ENCODE measurements around the gene DNAL4. TPM values are rescaled to one million over a fixed set of nuclear protein-coding genes. Genes with fewer than 3 reads are reported as not detected.
A peak's percentile ranks its signal among the peaks of the same experiment; 100 is the strongest.

DNAL4 gene
- total and polyA plus RNA-seq, 2 donors (not counting 1 experiment from before 2014, with no cell fraction given) = 9.9 to 10.3 TPM

DNA sequence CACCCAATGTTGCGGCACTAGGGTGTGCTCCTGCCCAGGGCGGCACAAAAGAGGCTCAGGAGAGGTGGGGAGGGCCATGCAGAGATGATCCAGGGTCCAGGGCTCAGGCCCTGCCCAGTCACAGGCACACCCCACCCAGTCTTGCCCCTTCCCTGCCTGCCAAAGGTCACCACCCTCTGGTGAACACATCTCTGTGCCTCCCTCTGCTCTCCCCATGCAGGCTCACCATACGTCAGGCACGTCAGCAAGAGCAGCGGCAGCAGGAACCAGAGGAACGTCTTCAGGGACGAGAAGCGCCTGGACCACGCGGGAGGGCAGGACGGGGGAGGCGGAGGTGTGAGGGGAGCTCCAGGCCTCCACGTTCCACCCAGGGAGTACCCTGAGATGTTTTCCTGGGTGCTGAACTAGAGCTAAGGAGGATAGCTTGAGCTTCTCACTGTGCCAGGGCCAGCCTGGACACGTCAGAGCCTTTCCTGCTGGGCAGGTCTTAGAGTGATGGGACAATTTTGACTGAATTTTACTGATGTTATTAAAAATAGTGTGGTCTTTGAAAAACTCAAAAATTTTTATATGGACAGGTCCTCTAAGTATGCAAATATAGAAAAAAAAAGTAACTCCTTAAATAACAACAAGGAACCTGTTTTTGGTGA, 45.3 kb downstream of the DNAL4 start:
- ATAC-seq (ENCODE audit: low read depth) (no peak), DNase-seq (no peak)
- no peak overlapping the region for H3K4me3 ChIP-seq (ENCODE audit: control extremely low read depth in 1 of 5, extremely low read depth in 1 of 5, insufficient read depth in 1 of 5, low read depth in 2 of 5, low read length in 4 of 5)
- H3K9ac ChIP-seq (ENCODE audit: low read length) = no peak overlapping the region
- H3K4me2 ChIP-seq (replicated peaks; ENCODE audit: low read depth, low read length, poor library complexity, severe bottlenecking) = no peak overlapping the region
- TF ChIP-seq, protein P1, sequence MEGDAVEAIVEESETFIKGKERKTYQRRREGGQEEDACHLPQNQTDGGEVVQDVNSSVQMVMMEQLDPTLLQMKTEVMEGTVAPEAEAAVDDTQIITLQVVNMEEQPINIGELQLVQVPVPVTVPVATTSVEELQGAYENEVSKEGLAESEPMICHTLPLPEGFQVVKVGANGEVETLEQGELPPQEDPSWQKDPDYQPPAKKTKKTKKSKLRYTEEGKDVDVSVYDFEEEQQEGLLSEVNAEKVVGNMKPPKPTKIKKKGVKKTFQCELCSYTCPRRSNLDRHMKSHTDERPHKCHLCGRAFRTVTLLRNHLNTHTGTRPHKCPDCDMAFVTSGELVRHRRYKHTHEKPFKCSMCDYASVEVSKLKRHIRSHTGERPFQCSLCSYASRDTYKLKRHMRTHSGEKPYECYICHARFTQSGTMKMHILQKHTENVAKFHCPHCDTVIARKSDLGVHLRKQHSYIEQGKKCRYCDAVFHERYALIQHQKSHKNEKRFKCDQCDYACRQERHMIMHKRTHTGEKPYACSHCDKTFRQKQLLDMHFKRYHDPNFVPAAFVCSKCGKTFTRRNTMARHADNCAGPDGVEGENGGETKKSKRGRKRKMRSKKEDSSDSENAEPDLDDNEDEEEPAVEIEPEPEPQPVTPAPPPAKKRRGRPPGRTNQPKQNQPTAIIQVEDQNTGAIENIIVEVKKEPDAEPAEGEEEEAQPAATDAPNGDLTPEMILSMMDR (IDR thresholded peaks at IDR 0.05) = no peak
- TF ChIP-seq EZH2 (IDR thresholded peaks at IDR 0.05; ENCODE audit: borderline replicate concordance, insufficient read depth, low read depth, low read length, poor library complexity, severe bottlenecking) = no peak
- H3K4me1 ChIP-seq (ENCODE audit: control insufficient read depth in 2 of 2, insufficient read depth in 2 of 2, low read length in 2 of 2) = peaks cover 34 to 39% of the 10 kb centered on the region in 2 donors
- 96% methylated on average over 10 of the region's 14 CpGs for WGBS (ENCODE audit: insufficient coverage)
- ChIA-PET CTCF (interaction anchor here (1.7 to 2.4 kb wide), 3 partner anchors 15 to 26 kb away, joined by 5 to 11 read pairs (median 8); no protein-coding TSS in a partner anchor), POLR2A (no interaction called here)
- no peak overlapping the region for H3K4me3 Mint-ChIP-seq
- intact Hi-C loops (cut with micrococcal nuclease) = no loop called here
- H3K9me3 ChIP-seq (ENCODE audit: control extremely low read depth in 1 of 3, control insufficient read depth in 2 of 3, insufficient read depth in 1 of 3, low read length in 2 of 3) = peaks cover 0 to 8% (median 0%) of the 10 kb centered on the region in 3 donors
- H3K27me3 Mint-ChIP-seq = no peaks in the 10 kb centered on the region
- H3K36me3 ChIP-seq (replicated peaks in 1 of 2; ENCODE audit: control extremely low read depth in 1 of 2, control insufficient read depth in 1 of 2, extremely low read depth in 1 of 2, insufficient read depth in 2 of 2, low read length in 1 of 2) = peaks cover 1 to 91% of the 10 kb centered on the region in 2 experiments
- peaks cover 73% of the 10 kb centered on the region for H3K79me2 ChIP-seq (ENCODE audit: control insufficient read depth, insufficient read depth, low read length)
- no peaks in the 10 kb centered on the region for H3K9me3 Mint-ChIP-seq (ENCODE audit: insufficient read depth)
- peaks cover 31% of the 10 kb centered on the region for H3K4me1 Mint-ChIP-seq
- no peak overlapping the region for H3K27ac ChIP-seq (ENCODE audit: low read length in 2 of 2)
- no peaks in the 10 kb centered on the region for H3K27me3 ChIP-seq (replicated peaks in 1 of 4; ENCODE audit: control extremely low read depth in 1 of 4, control insufficient read depth in 3 of 4, insufficient read depth in 4 of 4, low read length in 3 of 4)
- H4K20me1 ChIP-seq (ENCODE audit: control insufficient read depth, insufficient read depth, low read length, poor library complexity, severe bottlenecking) = peaks cover 67% of the 10 kb centered on the region
- peak overlapping the region; percentile 77 for H3K27ac Mint-ChIP-seq
- no peak overlapping the region for H2AFZ ChIP-seq (ENCODE audit: insufficient read depth, low read depth, low read length, poor library complexity, severe bottlenecking)

All from B cell (primary cell).